Stimulated activated CD4-positive, alpha-beta T cell treated with anti-CD3 and anti-CD28 coated beads, Interleukin-15, amount 100 ng/mL, for 48 hours (primary cell): ENCODE results near the gene PRPF19.

Source experiments
- DNase-seq, 2 donors: peaks; one replicate each; pipeline ENCODE4 v3.0.0-alpha.2; 2020; ENCODE audit warnings: low read depth in 2 of 2

Gene PRPF19

GRCh38 chr11:60937811-60938210 lies 31.4 kb upstream of the PRPF19 start:
- no peak for DNase-seq

- no peak for DNase-seq
Measured at GRCh38 chr11:60937144-60937527, 30.8 kb upstream of the PRPF19 start.

GRCh38 chr11:60936467-60937143 lies 30.2 kb upstream of the PRPF19 start:
- DNase-seq, result no peak

GRCh38 chr11:60935676-60936442 lies 29.5 kb upstream of the PRPF19 start:
- DNase-seq, result no peak

GRCh38 chr11:60934790-60935605 lies 28.6 kb upstream of the PRPF19 start:
- no peak for DNase-seq

- DNase-seq, result no peak
Measured at GRCh38 chr11:60934124-60934789, 27.9 kb upstream of the PRPF19 start.

GRCh38 chr11:60933416-60934123 lies 27.2 kb upstream of the PRPF19 start:
- DNase-seq, result no peak

GRCh38 chr11:60932605-60933356 lies 26.4 kb upstream of the PRPF19 start:
- DNase-seq, result no peak

GRCh38 chr11:60931917-60932316 lies 25.5 kb upstream of the PRPF19 start:
- no peak for DNase-seq

GRCh38 chr11:60930394-60930793 lies 24.0 kb upstream of the PRPF19 start:
- DNase-seq, result no peak

GRCh38 chr11:60929764-60930163 lies 23.4 kb upstream of the PRPF19 start:
- no peak for DNase-seq

GRCh38 chr11:60928563-60929001 lies 22.2 kb upstream of the PRPF19 start:
- no peak for DNase-seq

GRCh38 chr11:60927600-60927999 lies 21.2 kb upstream of the PRPF19 start:
- no peak for DNase-seq

- no peak for DNase-seq
Measured at GRCh38 chr11:60927061-60927592, 20.7 kb upstream of the PRPF19 start.

- no peak for DNase-seq
Measured at GRCh38 chr11:60926500-60926899, 20.1 kb upstream of the PRPF19 start.

GRCh38 chr11:60925868-60926267 lies 19.5 kb upstream of the PRPF19 start:
- no peak for DNase-seq

- no peak for DNase-seq
Measured at GRCh38 chr11:60924906-60925853, 18.8 kb upstream of the PRPF19 start.

GRCh38 chr11:60924110-60924905 lies 17.9 kb upstream of the PRPF19 start, which contains the start of gene TMEM132A:
TMEM132A (plus strand) TSS chr11:60924460; CDS start chr11:60924634, 174 bp downstream.
- DNase-seq, result no peak
